ENCODE measurements around the gene MPST.

MPST gene

DNA sequence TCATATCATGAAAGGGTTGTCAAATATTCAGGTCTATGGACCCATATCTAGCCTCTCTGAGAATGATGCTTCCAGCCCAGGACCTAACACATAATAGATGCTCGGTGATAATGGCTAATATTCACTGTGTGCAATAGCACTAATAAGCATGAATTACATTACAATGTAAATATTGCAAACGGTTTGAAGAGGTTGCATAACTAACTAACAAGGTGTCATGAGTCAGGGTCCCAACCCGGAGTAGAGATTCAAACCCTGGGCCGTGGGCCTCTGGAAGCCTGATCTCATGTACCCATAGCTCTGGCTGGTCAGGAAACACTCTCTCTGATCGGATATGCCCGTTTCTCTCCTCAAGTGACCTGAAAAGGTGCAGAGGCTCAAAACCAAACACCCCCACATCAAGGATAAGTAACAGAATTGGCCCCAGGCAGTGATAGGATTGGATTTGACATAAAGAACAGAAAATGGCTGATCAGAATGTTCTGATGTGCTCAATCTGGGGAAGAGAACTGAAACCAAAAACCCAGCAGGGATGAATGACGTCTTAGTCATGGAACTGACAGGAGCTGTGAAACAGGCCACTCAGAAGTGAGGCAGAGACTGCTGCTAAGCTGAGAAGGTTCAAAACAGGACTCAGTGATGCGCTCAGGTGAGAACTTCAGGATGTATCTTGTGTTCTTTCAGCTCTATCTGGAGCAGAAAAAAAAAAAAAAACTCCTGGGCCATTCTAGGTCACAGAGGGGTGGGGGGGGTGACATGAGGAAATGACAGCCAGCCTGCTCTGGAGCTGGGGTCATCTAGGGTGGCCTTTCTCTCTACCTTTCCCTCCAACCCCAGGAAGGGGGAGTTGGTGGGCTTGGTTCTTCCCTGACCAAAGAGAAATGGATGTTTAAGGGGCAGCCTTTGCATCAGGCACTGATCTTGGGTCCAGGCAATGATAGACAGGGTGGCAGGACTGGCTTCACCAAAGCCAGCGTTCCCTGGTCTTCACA lies 25.4 kb downstream of the MPST start:
- peak in 1 of 2 donors; percentile 28 for DNase-seq (ENCODE audit: low read depth in 2 of 2)

DNA sequence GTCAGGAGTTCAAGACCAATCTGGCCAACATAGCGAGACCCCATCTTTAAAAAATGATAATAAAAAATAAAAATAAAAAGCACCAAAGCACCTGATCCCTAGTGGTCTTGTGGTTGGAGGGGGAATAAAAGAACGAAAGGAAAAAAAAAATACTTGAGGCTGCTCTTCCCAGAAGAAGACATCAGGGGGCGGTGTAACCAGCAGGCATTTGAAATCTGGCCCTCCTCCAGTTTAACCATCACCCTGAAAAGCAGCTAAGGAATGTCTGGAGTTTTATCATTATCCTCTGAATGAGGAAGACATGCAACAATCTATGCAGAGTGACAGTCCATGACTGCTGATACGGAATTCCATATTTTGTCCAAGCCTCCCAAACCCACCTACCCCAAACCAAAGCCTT lies 26.4 kb downstream of the MPST start:
- no peak for DNase-seq (ENCODE audit: low read depth in 2 of 2)

DNA sequence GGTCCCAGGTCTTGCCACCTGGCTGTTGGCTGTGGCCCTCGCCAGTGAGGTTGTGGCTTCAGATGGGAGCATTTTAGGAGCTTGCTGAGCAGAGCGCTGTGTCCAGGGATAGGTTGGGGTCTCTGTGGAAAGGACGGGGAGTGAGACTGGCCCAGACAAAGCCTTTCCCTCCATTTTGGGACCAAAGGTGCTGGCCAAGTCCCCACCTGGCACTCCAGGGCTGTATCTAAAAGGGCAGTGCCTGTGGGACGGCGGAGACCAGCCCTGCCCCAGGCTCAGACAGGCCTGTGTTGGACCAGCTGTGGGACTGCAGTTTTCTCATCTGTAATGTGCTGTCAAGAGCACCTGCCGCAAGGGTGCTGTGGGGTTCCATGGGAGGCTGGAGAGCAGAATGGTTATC lies 27.0 kb downstream of the MPST start:
- DNase-seq (ENCODE audit: low read depth in 2 of 2): no peak

DNA sequence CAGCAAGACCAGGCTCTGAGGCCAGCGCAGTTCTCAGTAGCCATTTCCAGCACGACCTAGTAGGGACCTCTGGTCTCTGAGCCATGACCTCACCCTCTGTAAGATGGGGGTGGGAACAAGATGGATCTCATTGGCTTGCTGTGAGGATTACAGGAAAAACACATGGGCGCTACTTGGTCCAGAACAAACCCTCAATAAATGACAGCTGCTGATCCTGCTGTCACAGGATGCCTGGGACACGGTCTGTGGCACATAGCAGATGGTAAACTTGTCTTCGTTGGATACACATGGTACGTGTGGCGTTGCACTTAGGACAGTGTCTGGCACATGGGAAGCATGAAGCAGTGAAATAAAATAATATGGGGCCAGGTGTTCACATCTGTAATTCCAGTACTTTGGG lies 27.5 kb downstream of the MPST start:
- DNase-seq (ENCODE audit: low read depth in 2 of 2): no peak

DNA sequence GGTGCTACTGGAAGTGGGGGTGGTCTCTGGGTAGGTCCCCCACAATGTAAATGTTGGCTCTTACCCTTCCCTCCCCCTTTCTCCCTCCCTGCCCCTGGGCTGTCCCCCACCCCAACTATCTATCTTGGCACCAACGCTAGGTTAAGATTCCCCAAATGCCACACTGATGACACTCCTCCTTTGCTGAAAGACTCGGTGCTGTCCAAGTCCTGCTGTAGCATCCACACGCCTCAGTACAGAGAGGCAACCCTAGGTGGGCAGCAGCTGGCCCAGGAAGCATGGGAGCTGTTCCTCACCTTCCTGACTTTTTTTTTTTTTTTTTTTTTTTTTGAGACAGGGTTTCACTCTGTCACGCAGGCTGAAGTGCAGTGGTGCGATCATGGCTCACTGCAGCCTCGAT lies 28.6 kb downstream of the MPST start:
- no peak for DNase-seq (ENCODE audit: low read depth in 2 of 2)

DNA sequence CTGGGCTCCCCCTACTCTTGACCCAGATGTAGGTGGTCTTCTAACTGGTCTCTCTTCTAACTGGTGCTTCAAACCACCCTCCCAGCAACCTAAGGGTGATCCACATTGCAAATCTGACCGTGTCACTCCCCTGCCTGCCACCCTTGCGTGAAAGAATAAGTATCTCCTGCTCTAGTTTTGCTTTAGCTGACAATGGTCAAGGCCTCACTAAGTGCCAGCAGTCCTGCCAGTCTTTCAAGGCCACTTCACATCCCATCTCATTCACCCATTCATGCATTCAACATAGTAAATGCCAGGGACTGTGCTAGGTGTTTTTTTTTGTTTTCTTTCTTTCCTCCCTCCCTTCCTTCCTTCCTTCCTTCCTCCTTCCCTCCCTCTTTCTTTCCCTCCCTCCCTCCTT lies 29.7 kb downstream of the MPST start:
- no peak for DNase-seq (ENCODE audit: low read depth in 2 of 2)

DNA sequence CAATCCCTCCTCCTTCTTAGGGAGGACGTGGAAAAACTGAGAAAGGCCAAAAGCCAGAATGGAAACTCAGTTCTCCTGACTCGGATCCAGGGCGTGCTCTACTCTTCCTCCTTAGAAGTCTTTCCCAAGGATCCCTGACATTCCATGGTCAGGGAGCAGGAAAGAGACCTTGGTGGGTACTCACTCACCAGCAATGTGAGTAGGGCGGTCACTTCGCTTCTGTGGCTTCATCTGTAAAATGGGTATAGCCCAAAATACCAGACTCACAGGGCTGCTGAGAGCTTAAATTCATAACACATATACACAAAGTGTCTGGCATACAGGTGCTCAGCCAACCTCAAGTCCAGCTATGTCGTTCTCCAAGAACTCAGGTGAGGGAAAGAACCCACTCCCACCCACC lies 31.4 kb downstream of the MPST start:
- DNase-seq (ENCODE audit: low read depth in 2 of 2): no peak

DNA sequence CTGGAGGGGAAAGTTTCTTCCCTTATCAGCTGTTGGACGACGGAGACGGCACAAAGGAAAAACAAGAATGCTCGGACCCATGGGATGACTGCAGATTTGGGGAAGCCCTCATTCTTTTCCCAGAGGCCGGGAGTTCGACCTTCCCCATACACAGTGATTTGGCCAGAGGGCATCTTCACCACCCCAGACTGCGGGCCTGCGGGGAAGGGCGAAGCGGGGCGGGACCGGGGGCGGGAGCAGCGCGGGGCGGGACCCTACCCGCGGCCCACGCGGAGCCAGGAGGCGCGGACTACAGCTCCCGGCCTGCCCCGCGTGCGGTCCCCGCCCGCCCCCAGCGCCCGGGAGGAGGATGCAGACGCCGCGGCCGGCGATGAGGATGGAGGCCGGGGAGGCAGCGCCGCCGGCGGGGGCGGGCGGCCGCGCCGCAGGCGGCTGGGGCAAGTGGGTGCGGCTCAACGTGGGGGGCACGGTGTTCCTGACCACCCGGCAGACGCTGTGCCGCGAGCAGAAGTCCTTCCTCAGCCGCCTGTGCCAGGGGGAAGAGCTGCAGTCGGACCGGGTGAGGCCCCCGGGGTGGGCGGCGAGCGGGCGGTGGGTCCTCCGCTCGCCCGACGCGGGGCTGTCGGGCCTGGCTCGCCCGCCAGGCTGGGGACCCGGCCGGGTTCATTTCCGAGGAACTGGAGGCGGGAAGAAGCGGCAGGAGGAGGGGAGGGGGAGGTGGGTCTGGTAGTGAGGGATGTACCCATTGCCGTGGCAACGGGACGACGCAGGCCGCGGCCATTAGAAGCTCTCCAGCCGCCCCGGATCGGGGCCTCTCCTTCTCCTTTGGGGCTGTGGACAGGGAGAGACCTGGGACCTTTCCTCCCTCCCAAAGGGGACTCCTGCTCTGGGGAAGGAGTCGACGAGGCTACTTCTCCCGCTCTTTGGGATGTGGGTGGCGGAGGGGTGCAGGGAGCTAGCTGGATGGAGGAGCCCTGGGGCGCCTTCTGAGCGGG lies 32.1 kb downstream of the MPST start, which contains the start of gene KCTD17:
Gene KCTD17 (plus strand): TSS at position 352 of the 995 bp plus-strand sequence. CDS start 19 bp downstream, at position 371.
- DNase-seq (ENCODE audit: low read depth in 2 of 2): peak; percentile 53 to 73

DNA sequence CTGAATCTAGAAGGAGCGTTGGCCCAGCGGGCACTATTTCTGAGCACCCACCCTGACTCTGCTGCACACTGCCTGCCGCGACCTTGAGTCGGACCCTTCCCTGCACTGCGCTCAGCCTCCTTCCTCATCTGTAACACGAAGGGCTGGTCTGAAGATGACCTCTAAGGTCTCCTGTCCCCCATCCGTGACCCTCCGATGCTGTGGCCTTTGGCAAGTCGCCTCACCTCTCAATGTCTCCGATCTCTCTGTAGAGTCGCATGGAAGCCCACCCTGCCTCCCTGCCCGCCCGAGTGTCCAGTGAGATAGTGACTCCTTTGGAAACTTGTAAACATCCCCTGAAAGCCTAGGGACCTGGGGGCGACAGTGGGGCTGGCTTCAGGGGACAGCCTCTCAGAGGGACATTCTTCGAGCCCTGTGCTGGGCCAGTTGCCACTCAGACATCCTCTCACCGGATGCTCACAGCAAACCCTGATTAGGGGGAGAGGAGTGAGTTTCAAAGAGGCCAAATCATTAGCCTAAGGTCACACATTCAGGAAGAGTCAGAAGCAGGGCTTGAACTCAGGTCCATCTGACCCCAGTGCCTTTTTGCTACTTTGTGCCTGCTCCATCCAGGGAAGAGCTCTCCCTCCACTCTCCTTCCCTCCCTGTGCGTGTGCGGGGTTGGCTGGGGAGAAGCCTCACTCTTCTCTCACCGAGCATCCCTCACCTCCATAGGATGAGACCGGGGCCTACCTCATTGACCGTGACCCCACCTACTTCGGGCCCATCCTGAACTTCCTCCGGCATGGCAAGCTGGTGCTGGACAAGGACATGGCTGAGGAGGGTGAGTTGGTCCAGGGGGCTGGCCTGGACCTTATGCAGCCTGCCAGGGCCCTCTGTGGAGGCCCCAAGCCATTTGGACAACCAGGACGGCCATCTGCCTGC lies 33.1 kb downstream of the MPST start:
- DNase-seq (ENCODE audit: low read depth in 2 of 2): no peak

DNA sequence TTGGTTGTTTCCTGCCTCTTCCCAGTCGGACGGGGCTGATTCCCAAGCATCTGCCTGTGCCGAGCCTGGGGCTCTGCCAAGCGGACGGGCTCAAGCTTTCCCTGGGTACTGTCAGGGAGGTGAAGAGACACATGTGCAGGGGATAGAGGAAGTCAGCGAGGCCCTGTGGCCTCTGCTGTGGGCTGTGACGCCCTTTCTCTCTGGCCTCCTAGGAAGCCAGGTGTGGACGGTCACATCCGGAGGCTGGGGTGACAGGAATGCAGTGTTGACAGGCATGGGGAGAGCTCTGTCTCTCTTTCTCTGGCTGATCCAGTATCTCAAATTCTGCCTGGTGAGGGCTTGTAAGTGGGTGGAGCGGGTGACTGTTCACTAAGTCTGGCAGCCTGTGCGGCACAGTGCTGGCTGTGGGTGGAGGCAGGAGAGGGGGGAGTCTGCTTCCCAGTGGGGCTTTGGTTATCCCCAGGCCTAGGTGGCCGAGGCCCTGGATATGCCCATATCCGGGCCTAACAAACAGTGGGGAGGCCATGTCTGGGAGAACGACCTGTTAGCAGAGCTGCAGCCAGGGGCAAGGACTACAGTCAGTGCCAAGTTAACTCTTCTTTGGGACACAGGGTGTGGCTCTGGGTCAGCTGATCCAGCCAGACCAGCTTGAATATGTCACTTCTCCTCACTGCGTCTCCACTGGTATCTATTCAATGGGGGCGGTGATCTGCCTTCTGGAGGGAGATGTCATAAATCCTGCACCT lies 33.9 kb downstream of the MPST start:
- DNase-seq (ENCODE audit: low read depth in 2 of 2): no peak

DNA sequence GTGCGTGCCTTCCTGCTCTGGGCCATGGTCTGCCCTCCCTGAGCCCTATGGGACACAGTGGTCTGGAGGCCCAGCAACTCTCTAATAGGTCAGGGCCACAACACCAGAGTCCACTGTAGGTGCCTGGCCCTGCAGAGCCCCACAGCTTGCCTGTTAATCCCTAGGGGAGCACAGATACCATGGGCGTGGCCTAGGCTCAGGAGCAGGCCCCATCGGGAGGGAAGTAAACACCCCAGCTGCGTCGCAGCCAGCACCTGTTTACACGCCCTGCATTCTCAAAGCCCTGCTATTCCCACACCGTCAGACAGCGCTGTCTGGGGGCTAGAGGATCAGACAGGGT lies 34.5 kb downstream of the MPST start:
- DNase-seq (ENCODE audit: low read depth in 2 of 2): no peak

DNA sequence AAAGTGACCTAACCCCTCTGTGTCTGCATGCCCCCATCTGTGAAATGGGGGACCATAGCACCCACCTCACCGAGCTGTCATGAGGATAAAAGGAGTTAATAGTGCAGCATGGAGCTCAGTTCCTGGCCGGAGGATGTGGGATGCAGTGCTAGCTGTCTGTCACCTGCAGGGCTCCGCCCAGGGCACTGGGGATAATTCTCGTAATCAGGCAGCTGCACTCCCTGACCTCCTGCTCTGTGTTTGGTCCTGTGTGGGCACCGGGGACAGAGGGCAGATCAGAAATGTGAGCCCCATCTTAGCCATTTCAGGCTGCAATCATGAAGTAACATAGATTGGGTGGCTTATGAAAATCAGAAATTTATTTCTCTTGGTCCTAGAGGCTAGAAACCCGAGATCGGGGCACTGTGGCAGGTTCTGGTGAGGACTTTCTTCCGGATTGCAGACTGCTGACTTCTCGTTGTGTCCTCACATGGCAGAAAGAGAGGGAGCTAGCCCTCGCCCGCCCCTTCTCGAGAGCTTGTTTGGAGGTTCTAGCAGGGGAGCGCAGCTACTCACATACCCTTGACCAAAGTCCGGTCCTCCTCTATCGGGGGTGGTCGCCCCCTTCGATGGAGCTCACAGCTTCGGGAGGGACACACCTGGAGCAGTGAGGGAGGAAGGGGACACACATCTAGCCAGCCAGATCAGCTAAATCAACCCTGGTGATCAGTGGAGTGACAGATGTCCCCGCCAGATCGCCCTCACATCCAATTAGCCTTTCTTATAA lies 35.2 kb downstream of the MPST start:
- DNase-seq (ENCODE audit: low read depth in 2 of 2): no peak

DNA sequence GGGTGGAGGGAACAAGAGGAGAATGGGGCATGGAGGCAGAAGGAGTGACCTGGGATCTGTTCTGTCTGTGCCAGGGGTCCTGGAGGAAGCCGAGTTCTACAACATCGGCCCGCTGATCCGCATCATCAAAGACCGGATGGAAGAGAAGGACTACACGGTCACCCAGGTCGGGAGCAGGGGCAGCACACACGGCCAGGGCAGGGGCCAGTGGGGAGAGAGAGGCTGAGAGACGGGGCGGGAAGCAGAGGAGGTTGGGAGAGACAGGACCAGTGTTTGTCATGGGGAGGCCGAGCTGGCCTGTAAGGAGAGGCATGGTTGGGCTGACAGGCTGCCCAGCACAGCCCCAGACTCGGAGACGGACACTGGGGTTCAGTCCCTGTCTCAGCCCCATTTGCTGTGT lies 36.7 kb downstream of the MPST start:
- DNase-seq (ENCODE audit: low read depth in 2 of 2): no peak

DNA sequence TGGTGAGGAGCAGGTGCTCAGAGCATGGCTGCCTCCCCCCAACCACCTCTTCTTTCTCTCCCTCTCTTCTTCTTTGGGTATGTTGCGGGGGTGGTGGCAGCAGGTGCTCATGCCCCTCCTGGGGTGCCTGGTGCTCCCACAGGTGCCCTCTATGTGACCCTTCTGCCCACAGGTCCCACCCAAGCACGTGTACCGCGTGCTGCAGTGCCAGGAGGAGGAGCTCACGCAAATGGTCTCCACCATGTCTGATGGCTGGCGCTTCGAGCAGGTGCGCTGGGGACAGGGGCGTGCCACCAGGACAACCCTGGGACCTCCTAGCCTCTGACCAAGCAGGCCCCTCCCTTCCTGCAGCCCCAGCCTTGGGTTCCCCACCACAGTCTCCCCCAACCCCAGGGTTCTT lies 37.7 kb downstream of the MPST start:
- no peak for DNase-seq (ENCODE audit: low read depth in 2 of 2)

DNA sequence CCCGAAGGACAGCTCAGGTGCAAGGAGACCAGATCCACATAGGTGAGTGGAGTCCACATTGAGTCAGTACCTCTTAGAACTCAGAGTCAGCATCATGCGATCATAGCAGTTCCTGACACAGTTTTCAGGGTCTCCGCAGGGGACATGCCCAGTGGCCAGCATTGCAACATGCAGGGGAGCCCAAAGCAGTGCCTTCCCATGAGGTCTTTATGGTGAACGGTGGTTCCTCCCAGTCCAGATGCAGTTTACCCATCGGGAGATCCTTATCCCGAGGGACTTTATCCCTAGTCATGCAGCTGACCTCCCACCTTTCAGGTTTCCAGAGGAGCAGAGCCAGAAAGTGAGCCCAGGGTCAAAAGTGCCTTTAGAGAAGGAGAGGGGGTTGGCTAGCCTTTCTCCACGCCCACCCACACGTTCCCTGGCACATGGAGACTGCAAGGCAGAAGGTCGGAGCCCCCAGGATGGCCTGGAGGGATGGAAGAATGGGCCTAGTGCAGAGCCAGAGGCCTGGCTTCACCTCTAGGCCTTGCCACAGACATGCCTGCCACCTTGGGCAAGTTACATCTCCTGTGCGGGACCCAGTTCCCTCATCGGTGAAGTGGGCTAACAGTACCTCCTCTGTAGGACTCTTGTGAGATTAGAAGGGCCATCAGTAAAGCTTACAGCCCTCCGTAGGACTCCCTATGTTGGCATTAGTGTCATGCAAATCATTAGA lies 38.4 kb downstream of the MPST start:
- DNase-seq (ENCODE audit: low read depth in 2 of 2): no peak

DNA sequence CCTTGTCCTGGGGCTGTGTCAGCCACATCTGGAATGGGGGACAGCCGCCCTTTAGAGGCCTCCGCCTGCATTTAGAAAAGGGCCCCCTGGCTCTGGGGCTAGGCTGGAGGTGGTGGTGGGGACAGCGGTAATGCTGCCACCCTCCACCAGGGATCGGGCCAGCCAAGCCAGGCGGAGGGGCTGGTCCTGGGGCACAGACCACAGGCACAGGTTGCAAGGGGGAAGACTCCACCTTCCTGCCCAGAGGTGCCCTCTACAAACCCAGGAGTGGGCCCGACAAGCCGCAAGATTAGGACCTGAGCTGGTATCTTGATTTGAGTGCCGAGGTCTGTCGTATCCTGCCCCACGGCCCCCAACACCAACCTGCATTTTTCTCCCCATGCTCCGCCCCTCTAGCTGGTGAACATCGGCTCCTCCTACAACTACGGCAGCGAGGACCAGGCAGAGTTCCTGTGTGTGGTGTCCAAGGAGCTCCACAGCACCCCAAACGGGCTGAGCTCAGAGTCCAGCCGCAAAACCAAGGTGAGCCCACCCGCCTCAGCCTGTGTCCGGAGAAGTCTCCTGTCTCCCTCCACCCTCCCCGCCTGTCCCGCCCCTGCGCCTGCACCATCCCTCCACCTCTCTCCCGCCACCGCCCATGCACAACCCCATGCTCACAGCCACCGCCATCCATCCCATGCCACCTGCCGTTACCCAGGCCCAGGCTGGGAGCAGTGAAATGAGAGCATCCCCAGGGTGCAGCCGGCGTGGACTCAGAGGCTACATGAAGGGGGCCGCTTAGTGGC lies 39.6 kb downstream of the MPST start:
- DNase-seq (ENCODE audit: low read depth in 2 of 2): no peak

DNA sequence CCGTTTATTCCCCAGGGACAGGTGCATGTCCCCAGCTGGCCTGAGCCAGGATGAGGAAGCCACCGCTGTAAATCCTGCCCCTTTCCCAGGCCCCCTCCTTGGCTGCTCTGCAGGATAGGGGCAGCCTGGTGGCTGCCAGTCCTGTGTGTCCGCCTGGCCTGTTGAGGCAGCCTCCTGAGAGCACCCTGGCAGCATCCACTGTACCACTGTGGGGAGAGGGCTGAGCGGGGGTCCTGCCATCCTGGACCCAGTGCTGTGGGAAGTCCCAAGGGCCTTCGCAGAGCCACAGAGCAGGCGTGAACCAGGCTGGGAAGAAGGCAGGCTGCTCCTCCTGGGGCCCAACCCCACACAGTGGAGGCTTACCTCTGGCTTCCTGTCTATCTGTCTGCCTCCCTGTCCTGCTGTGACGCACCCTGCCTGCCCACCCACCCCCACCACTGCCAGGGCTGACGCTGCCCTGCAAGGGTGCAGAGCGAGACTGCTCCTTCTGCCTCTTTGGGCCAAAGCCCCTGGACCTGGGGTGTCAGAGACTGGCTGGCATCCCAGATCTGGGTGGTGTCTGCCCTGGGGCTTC lies 40.4 kb downstream of the MPST start:
- no peak for DNase-seq (ENCODE audit: low read depth in 2 of 2)
